Trophoblast cell (in vitro differentiated cells and primary cell): ENCODE data around the gene GDPD3.
A peak's percentile ranks its signal among the peaks of the same experiment; 100 is the strongest.

ENCODE experiments used
- DNase-seq, 2 donors: peaks; one replicate each; pipeline ENCODE4 v3.0.0-alpha.2; 2016
- H2AFZ ChIP-seq: 2 replicates; pipeline ENCODE4 v1.6.1; 2013; ENCODE audit warnings: low read length, moderate library complexity, mild to moderate bottlenecking; ENCODE audit not compliant: insufficient read depth, poor library complexity
- H2AK5ac ChIP-seq: 2 replicates; pipeline ENCODE4 v1.6.1; 2013; ENCODE audit warnings: mild to moderate bottlenecking, low read length
- H2BK120ac ChIP-seq: 2 replicates; pipeline ENCODE4 v1.6.1; 2013; ENCODE audit warnings: low read length, mild to moderate bottlenecking, moderate library complexity; ENCODE audit not compliant: insufficient read depth, poor library complexity
- H2BK12ac ChIP-seq: 2 replicates; pipeline ENCODE4 v1.6.1; 2013; ENCODE audit warnings: mild to moderate bottlenecking, low read length, moderate library complexity
- H2BK5ac ChIP-seq: 2 replicates; pipeline ENCODE4 v1.6.1; 2013; ENCODE audit warnings: low read length, low read depth, moderate library complexity, mild to moderate bottlenecking; ENCODE audit not compliant: poor library complexity
- H3K14ac ChIP-seq: 2 replicates; pipeline ENCODE4 v1.6.1; 2013; ENCODE audit warnings: mild to moderate bottlenecking, low read length
- H3K18ac ChIP-seq: 2 replicates; pipeline ENCODE4 v1.6.1; 2013; ENCODE audit warnings: mild to moderate bottlenecking, low read length
- H3K23ac ChIP-seq: 2 replicates; pipeline ENCODE4 v1.6.1; 2013; ENCODE audit warnings: low read length
- H3K27ac ChIP-seq: 2 replicates; pipeline ENCODE4 v1.5.1; 2013; ENCODE audit warnings: low read depth, mild to moderate bottlenecking, inconsistent platforms, low read length, moderate library complexity
- H3K27me3 ChIP-seq: 2 replicates; pipeline ENCODE4 v1.6.1; 2013; ENCODE audit warnings: inconsistent platforms, mild to moderate bottlenecking, low read length, moderate library complexity; ENCODE audit not compliant: insufficient read depth
- H3K36me3 ChIP-seq, 2 experiments: 1 replicate in 1 of 2; 2 replicates in 1 of 2; pipeline ENCODE4 v1.6.1; 2013; ENCODE audit warnings: low read length in 2 of 2, mild to moderate bottlenecking in 2 of 2, moderate library complexity in 1 of 2; ENCODE audit not compliant: insufficient read depth in 2 of 2, control insufficient read depth in 1 of 2
- H3K4ac ChIP-seq: 2 replicates; pipeline ENCODE4 v1.6.1; 2013; ENCODE audit warnings: low read depth, mild to moderate bottlenecking, low read length, moderate library complexity
- H3K4me1 ChIP-seq, 2 experiments: 1 replicate in 1 of 2; 2 replicates in 1 of 2; pipeline ENCODE4 v1.6.1; 2013; ENCODE audit warnings: low read length in 2 of 2, mild to moderate bottlenecking in 2 of 2, moderate library complexity in 1 of 2; ENCODE audit not compliant: insufficient read depth in 2 of 2, control insufficient read depth in 1 of 2
- H3K4me2 ChIP-seq: 2 replicates; pipeline ENCODE4 v1.6.1; 2013; ENCODE audit warnings: inconsistent platforms, mild to moderate bottlenecking, low read length, moderate library complexity
- H3K4me3 ChIP-seq: 2 replicates; pipeline ENCODE4 v1.5.1; 2013; ENCODE audit warnings: mild to moderate bottlenecking, low read depth, low read length, inconsistent platforms
- H3K79me1 ChIP-seq: one replicate; pipeline ENCODE4 v1.6.1; 2013; ENCODE audit warnings: low read length
- H3K79me2 ChIP-seq: 2 replicates; pipeline ENCODE4 v1.6.1; 2013; ENCODE audit warnings: low read length, mild to moderate bottlenecking; ENCODE audit not compliant: control insufficient read depth, insufficient read depth, poor library complexity
- H3K9ac ChIP-seq: 2 replicates; pipeline ENCODE4 v1.6.1; 2013; ENCODE audit warnings: mild to moderate bottlenecking, low read length
- H3K9me3 ChIP-seq: 2 replicates; pipeline ENCODE4 v1.6.1; 2013; ENCODE audit warnings: low read depth, mild to moderate bottlenecking, control low read depth, inconsistent platforms, low read length; ENCODE audit not compliant: insufficient read depth
- H4K12ac ChIP-seq: 2 replicates; pipeline ENCODE4 v1.6.1; 2013; ENCODE audit warnings: low read depth, mild to moderate bottlenecking, low read length, moderate library complexity
- H4K8ac ChIP-seq: 2 replicates; pipeline ENCODE4 v1.6.1; 2013; ENCODE audit warnings: low read depth, mild to moderate bottlenecking, low read length, moderate library complexity
- H4K91ac ChIP-seq: one replicate; pipeline ENCODE4 v1.6.1; 2013; ENCODE audit warnings: low read depth, mild to moderate bottlenecking, low read length, moderate library complexity
- WGBS: extraction: QIAGEN DNeasy Blood & Tissue Kit; methylation state at CpG from one replicate; pipeline ENCODE4 v1.1.7; 2013; ENCODE audit warnings: missing lambda C conversion rate; ENCODE audit not compliant: insufficient read length, insufficient coverage; ENCODE audit errors: extremely low coverage; 5-methylcytosine and 5-hydroxymethylcytosine counted together

GDPD3 gene

DNA sequence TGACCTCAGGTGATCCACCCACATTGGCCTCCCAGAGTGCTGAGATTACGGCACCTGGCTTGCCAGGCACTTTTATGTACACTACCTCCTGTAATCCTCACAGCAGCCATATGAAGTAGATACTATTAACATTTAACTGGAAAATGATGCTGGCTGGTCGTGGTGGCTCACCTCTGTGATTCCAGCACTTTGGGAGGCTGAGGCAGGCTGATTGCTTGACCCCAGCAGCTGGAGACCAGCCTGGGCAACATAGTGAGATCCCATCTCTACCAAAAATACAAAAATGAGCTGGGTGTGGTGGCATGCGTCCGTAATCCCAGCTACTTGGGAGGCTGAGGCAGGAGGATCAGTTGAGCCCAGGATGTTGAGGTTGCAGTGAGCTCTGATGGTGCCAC is 11.6 kb upstream of the GDPD3 start:
- Histone ChIP-seq H4K91ac (no peak overlapping the region), H2BK12ac (no peak overlapping the region), H3K79me2 (peaks cover 7% of the 10 kb centered on the region), H3K27ac (no peak overlapping the region), H3K79me1 (peaks cover 9% of the 10 kb centered on the region), H3K27me3 (no peaks in the 10 kb centered on the region), H3K23ac (no peak overlapping the region), H3K4me2 (no peak overlapping the region), H2AFZ (no peak overlapping the region), H3K4ac (no peak overlapping the region), H2BK120ac (no peak overlapping the region), H3K4me1 (peaks cover 5 to 12% of the 10 kb centered on the region in 2 experiments), H2BK5ac (no peak overlapping the region), H2AK5ac (no peak overlapping the region), H3K9ac (no peak overlapping the region), H3K9me3 (no peaks in the 10 kb centered on the region), H3K36me3 (no peaks in the 10 kb centered on the region), H3K18ac (no peak overlapping the region), H3K14ac (no peak overlapping the region), H3K4me3 (no peak overlapping the region), H4K8ac (no peak overlapping the region), H4K12ac (no peak overlapping the region)
- WGBS: no CpG with 5 or more reads among the region's 4 CpGs
- peak in 1 of 2 donors; percentile 41 for DNase-seq

DNA sequence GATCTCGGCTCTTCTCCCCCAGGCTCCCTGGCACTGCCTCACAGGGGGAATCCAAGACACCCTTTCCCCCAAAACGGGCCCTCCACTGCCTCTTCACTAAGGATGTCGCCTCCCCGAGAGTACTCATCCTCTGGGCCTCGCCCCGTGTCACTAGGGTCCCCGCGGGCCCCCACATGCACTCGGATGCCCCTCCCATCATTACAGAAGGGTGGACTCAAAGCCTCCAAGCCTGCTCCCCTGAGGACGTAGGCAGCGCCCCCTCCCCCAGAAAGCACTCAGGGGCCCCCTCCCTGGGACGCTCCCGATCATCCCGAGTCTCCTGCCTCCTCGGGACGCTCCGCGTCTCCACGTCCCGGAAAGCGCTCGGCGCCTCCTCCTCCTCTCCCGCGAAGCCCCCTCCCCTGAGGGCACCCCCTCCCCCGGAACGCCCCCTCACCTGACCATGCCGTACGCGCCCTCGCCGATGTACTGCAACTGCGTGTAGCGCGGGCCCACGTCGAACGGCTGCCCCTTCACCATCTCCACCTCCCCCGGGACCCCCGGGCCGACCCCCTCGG is 9.3 kb upstream of the GDPD3 start:
- no CpG with 5 or more reads among the region's 42 CpGs for WGBS
- peak overlapping the region; percentile 88 for H3K4me3 ChIP-seq
- no peaks in the 10 kb centered on the region for H3K9me3 ChIP-seq

GRCh38 chr16:30121741-30122571 is 8.6 kb upstream of the GDPD3 start:
- Histone ChIP-seq H3K18ac (peak overlapping the region; percentile 90), H3K4ac (peak overlapping the region; percentile 72), H3K14ac (peak overlapping the region; percentile 92), H2BK5ac (peak overlapping the region; percentile 61), H3K4me1 (peaks cover 13 to 19% of the 10 kb centered on the region in 2 experiments), H3K79me1 (peaks cover 9% of the 10 kb centered on the region), H3K27me3 (no peaks in the 10 kb centered on the region), H2AFZ (no peak overlapping the region), H4K91ac (peak overlapping the region; percentile 71), H3K4me2 (peak overlapping the region; percentile 72), H3K9ac (peak overlapping the region; percentile 80), H3K79me2 (peaks cover 7% of the 10 kb centered on the region), H2BK120ac (peak overlapping the region; percentile 21), H2BK12ac (no peak overlapping the region), H2AK5ac (peak overlapping the region; percentile 81), H3K36me3 (peaks cover 12 to 13% of the 10 kb centered on the region in 2 experiments), H3K23ac (no peak overlapping the region), H3K4me3 (peak overlapping the region; percentile 88), H3K27ac (no peak overlapping the region), H4K12ac (peak overlapping the region; percentile 81), H4K8ac (peak overlapping the region; percentile 88), H3K9me3 (no peaks in the 10 kb centered on the region)
- DNase-seq: peak; percentile 97
- WGBS: no CpG with 5 or more reads among the region's 31 CpGs

More for the DNA sequence above, 9.3 kb upstream of the GDPD3 start:
- no peak overlapping the region for H3K27ac ChIP-seq
- peaks cover 13 to 19% of the 10 kb centered on the region in 2 experiments for H3K4me1 ChIP-seq
- peak overlapping the region; percentile 71 for H4K91ac ChIP-seq
- H3K27me3 ChIP-seq: no peaks in the 10 kb centered on the region
- H3K79me1 ChIP-seq: peaks cover 9% of the 10 kb centered on the region
- peak in 1 of 2 donors; percentile 29 for DNase-seq
- peaks cover 7 to 9% of the 10 kb centered on the region in 2 experiments for H3K36me3 ChIP-seq
- H4K8ac ChIP-seq: peak overlapping the region; percentile 88
- peaks cover 7% of the 10 kb centered on the region for H3K79me2 ChIP-seq
- no peak overlapping the region for H3K23ac ChIP-seq
- peak overlapping the region; percentile 81 for H4K12ac ChIP-seq
- H3K4me2 ChIP-seq: peak overlapping the region; percentile 72
- peak overlapping the region; percentile 92 for H3K14ac ChIP-seq
- peak overlapping the region; percentile 80 for H3K9ac ChIP-seq
- H3K4ac ChIP-seq: peak overlapping the region; percentile 72
- peak overlapping the region; percentile 61 for H2BK5ac ChIP-seq
- peak overlapping the region; percentile 90 for H3K18ac ChIP-seq
- H2AFZ ChIP-seq: peak overlapping the region; percentile 73
- H2AK5ac ChIP-seq: peak overlapping the region; percentile 81
- peak overlapping the region; percentile 21 for H2BK120ac ChIP-seq
- H2BK12ac ChIP-seq: peak overlapping the region; percentile 59

- Histone ChIP-seq H2BK120ac (no peak overlapping the region), H3K4me2 (no peak overlapping the region), H4K12ac (no peak overlapping the region), H3K27ac (no peak overlapping the region), H3K79me2 (peaks cover 7% of the 10 kb centered on the region), H3K4ac (no peak overlapping the region), H2BK12ac (no peak overlapping the region), H3K4me1 (peaks cover 13 to 19% of the 10 kb centered on the region in 2 experiments), H3K18ac (no peak overlapping the region), H2AK5ac (no peak overlapping the region), H2BK5ac (no peak overlapping the region), H3K36me3 (peaks cover 15 to 16% of the 10 kb centered on the region in 2 experiments), H2AFZ (no peak overlapping the region), H3K79me1 (peaks cover 9% of the 10 kb centered on the region), H3K27me3 (no peaks in the 10 kb centered on the region), H3K4me3 (no peak overlapping the region), H3K14ac (no peak overlapping the region), H3K9me3 (no peaks in the 10 kb centered on the region), H3K9ac (no peak overlapping the region), H3K23ac (no peak overlapping the region), H4K91ac (no peak overlapping the region), H4K8ac (no peak overlapping the region)
- DNase-seq: no peak
- no CpG with 5 or more reads among the region's 3 CpGs for WGBS
Observed at GRCh38 chr16:30120340-30121105, 7.2 kb upstream of the GDPD3 start.
